ENCODE measurements around the gene RNU5D-1. TPM values are rescaled to one million over a fixed set of nuclear protein-coding genes. Genes with fewer than 3 reads are reported as not detected.

Gene RNU5D-1
- total and polyA plus RNA-seq, 2 of the 13 experiments (the other 11 are each of a cell fraction or from before 2014, with no cell fraction given) = 165 TPM; not detected in 1

DNA sequence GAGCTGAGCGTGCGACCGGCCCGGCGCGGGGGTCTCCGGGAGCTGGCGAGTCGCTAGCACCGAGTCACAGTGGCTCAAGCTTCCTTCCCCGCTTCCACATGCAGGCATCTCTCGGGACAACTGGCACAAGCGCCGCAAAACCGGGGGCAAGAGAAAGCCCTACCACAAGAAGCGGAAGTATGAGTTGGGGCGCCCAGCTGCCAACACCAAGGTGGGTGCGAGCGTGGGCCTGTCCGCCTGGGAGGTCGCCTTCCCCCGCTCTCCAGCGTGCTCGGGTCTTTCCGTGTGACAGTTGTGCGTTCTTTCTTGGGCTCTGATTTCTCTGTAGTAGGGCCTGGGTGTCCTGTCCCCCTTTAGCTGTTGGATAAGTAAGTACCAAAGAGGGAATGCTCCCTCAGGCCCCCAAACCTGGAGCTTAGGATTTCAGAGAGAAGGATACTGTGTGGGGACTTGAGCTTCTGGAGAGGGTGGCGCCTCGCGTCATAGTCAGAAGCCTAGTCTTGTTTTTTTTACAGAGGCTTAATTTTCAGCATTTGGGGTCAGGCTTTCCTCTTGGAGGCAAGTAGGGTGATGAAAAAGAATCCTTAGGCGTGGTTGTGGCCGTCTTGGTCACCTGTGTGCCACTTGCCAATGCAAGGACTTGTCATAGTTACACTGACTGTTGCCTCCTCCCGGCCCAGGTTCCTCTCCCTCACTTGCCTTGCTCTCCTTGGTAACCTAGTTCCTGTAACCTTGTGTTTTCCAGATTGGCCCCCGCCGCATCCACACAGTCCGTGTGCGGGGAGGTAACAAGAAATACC is 45.2 kb upstream of the RNU5D-1 start (continued):
- TF ChIP-seq, protein P1, sequence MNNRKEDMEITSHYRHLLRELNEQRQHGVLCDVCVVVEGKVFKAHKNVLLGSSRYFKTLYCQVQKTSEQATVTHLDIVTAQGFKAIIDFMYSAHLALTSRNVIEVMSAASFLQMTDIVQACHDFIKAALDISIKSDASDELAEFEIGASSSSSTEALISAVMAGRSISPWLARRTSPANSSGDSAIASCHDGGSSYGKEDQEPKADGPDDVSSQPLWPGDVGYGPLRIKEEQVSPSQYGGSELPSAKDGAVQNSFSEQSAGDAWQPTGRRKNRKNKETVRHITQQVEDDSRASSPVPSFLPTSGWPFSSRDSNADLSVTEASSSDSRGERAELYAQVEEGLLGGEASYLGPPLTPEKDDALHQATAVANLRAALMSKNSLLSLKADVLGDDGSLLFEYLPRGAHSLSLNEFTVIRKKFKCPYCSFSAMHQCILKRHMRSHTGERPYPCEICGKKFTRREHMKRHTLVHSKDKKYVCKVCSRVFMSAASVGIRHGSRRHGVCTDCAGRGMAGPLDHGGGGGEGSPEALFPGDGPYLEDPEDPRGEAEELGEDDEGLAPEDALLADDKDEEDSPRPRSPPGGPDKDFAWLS (CRISPR knock-in tag; IDR thresholded peaks at IDR 0.05; ENCODE audit: borderline replicate concordance) = 0 out of 2 replicates have a peak, but pooled peaks have one; percentile 74
- no peak for TF ChIP-seq NKX3-1 (CRISPR knock-in tag; IDR thresholded peaks at IDR 0.05)
- no peak for TF ChIP-seq TEAD2 (CRISPR knock-in tag; IDR thresholded peaks at IDR 0.05)
- TF ChIP-seq, protein P2, sequence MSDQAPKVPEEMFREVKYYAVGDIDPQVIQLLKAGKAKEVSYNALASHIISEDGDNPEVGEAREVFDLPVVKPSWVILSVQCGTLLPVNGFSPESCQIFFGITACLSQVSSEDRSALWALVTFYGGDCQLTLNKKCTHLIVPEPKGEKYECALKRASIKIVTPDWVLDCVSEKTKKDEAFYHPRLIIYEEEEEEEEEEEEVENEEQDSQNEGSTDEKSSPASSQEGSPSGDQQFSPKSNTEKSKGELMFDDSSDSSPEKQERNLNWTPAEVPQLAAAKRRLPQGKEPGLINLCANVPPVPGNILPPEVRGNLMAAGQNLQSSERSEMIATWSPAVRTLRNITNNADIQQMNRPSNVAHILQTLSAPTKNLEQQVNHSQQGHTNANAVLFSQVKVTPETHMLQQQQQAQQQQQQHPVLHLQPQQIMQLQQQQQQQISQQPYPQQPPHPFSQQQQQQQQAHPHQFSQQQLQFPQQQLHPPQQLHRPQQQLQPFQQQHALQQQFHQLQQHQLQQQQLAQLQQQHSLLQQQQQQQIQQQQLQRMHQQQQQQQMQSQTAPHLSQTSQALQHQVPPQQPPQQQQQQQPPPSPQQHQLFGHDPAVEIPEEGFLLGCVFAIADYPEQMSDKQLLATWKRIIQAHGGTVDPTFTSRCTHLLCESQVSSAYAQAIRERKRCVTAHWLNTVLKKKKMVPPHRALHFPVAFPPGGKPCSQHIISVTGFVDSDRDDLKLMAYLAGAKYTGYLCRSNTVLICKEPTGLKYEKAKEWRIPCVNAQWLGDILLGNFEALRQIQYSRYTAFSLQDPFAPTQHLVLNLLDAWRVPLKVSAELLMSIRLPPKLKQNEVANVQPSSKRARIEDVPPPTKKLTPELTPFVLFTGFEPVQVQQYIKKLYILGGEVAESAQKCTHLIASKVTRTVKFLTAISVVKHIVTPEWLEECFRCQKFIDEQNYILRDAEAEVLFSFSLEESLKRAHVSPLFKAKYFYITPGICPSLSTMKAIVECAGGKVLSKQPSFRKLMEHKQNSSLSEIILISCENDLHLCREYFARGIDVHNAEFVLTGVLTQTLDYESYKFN (CRISPR knock-in tag; conservative IDR thresholded peaks at IDR 0.05) = no peak
- no peak for TF ChIP-seq ATAD3A (CRISPR knock-in tag; IDR thresholded peaks at IDR 0.05)
- TF ChIP-seq ZNF570 (CRISPR knock-in tag; IDR thresholded peaks at IDR 0.05; ENCODE audit: borderline replicate concordance) = peak; percentile 74; the same call in 1 of the 2 replicates
- peak; percentile 24; the same call in 1 of the 2 replicates for TF ChIP-seq ZNF703 (CRISPR knock-in tag; IDR thresholded peaks at IDR 0.05; ENCODE audit: borderline replicate concordance)
- TF ChIP-seq POLR2A (IDR thresholded peaks at IDR 0.05; ENCODE audit: insufficient read depth in 1 of 2, low read depth in 2 of 2, low read length in 2 of 2) = peak in 1 of 2 experiments; percentile 20; a peak in 1 of 4 replicates
- TF ChIP-seq ZNF343 (CRISPR knock-in tag; IDR thresholded peaks at IDR 0.05) = 0 out of 2 replicates have a peak, but pooled peaks have one; percentile 40
- 0 out of 2 replicates have a peak, but pooled peaks have one; percentile 50 for TF ChIP-seq ZNF543 (CRISPR knock-in tag; IDR thresholded peaks at IDR 0.05)
- TF ChIP-seq POLR2AphosphoS2 (IDR thresholded peaks at IDR 0.05; ENCODE audit: low read depth, low read length) = no peak
- TF ChIP-seq ZNF558 (CRISPR knock-in tag; IDR thresholded peaks at IDR 0.05; ENCODE audit: borderline replicate concordance) = 0 out of 2 replicates have a peak, but pooled peaks have one; percentile 58
- TF ChIP-seq U2AF2 (IDR thresholded peaks at IDR 0.05; ENCODE audit: low read depth, low read length) = no peak
- 0 out of 2 replicates have a peak, but pooled peaks have one; percentile 10 for TF ChIP-seq ZSCAN29 (CRISPR knock-in tag; conservative IDR thresholded peaks at IDR 0.05)
- TF ChIP-seq, protein P3, sequence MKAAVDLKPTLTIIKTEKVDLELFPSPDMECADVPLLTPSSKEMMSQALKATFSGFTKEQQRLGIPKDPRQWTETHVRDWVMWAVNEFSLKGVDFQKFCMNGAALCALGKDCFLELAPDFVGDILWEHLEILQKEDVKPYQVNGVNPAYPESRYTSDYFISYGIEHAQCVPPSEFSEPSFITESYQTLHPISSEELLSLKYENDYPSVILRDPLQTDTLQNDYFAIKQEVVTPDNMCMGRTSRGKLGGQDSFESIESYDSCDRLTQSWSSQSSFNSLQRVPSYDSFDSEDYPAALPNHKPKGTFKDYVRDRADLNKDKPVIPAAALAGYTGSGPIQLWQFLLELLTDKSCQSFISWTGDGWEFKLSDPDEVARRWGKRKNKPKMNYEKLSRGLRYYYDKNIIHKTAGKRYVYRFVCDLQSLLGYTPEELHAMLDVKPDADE (CRISPR knock-in tag; IDR thresholded peaks at IDR 0.05) = 0 out of 2 replicates have a peak, but pooled peaks have one; percentile 7
- no peak for TF ChIP-seq ZNF746 (CRISPR knock-in tag; IDR thresholded peaks at IDR 0.05)
- no peak for TF ChIP-seq SIX4 (CRISPR knock-in tag; IDR thresholded peaks at IDR 0.05)
- TF ChIP-seq, protein P4, sequence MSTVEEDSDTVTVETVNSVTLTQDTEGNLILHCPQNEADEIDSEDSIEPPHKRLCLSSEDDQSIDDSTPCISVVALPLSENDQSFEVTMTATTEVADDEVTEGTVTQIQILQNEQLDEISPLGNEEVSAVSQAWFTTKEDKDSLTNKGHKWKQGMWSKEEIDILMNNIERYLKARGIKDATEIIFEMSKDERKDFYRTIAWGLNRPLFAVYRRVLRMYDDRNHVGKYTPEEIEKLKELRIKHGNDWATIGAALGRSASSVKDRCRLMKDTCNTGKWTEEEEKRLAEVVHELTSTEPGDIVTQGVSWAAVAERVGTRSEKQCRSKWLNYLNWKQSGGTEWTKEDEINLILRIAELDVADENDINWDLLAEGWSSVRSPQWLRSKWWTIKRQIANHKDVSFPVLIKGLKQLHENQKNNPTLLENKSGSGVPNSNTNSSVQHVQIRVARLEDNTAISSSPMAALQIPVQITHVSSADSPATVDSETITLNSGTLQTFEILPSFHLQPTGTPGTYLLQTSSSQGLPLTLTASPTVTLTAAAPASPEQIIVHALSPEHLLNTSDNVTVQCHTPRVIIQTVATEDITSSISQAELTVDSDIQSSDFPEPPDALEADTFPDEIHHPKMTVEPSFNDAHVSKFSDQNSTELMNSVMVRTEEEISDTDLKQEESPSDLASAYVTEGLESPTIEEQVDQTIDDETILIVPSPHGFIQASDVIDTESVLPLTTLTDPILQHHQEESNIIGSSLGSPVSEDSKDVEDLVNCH (CRISPR knock-in tag; IDR thresholded peaks at IDR 0.05) = 0 out of 2 replicates have a peak, but pooled peaks have one; percentile 53
- TF ChIP-seq AGO2 (optimal IDR thresholded peaks at IDR 0.05; ENCODE audit: low read depth, low read length) = peak; percentile 93
- TF ChIP-seq RBFOX2 (IDR thresholded peaks at IDR 0.05; ENCODE audit: low read depth, low read length) = peak; percentile 93

Measured in HepG2 (cell line).